SK-N-SH (cell line): ENCODE data around the gene MYCBPAP. TPM values are rescaled to one million over a fixed set of nuclear protein-coding genes. Genes with fewer than 3 reads are reported as not detected.

ENCODE experiments used
- CTCF ChIA-PET: fragments of 300-600, 350-600 bp; formaldehyde crosslinking; extraction: SDS; loops from one replicate; lab custom pipeline; 2021; lab: Yijun Ruan, JAX
- POLR2A ChIA-PET: fragments of 350-600 bp; sonication (Branson Sonifier 250); formaldehyde crosslinking; extraction: SDS; loops from one replicate; lab custom pipeline; 2020; ENCODE audit warnings: antibody characterized with exemption, inconsistent platforms; lab: Yijun Ruan, JAX
- DNase-seq: peaks from one replicate; pipeline ENCODE4 v3.0.0; 2012
- H2AFZ ChIP-seq: fragments of 200-600 bp; sonication (generic); 2 replicates; pipeline ENCODE4 v1.8.1; 2016; ENCODE audit warnings: antibody characterized with exemption, mild to moderate bottlenecking, low read depth
- H3F3A ChIP-seq: fragments of 200-600 bp; sonication (generic); replicated peaks from 2 replicates; pipeline ENCODE3; 2016; ENCODE audit warnings: antibody characterized with exemption, mild to moderate bottlenecking; ENCODE audit not compliant: insufficient read depth
- H3K27ac ChIP-seq, 2 experiments: fragments of 200-500 bp in 1 of 2; fragments of 200-600 bp in 1 of 2; sonication (Bioruptor generic) in 1 of 2; sonication (generic), shearing (Covaris generic) in 1 of 2; 2 replicates each; pipeline versions ENCODE4 v1.5.1 to v1.6.1; 2014 to 2016; ENCODE audit warnings: low read depth in 2 of 2, inconsistent platforms in 1 of 2, low read length in 1 of 2, mild to moderate bottlenecking in 1 of 2, mixed read lengths in 1 of 2
- H3K27me3 ChIP-seq: fragments of 200-600 bp; sonication (generic), shearing (Covaris generic); 2 replicates; pipeline ENCODE4 v1.6.1; 2016; ENCODE audit warnings: mixed run types; ENCODE audit not compliant: insufficient read depth
- H3K36me3 ChIP-seq, 2 experiments: fragments of 200-500 bp in 1 of 2; fragments of 200-600 bp in 1 of 2; sonication (Bioruptor generic) in 1 of 2; sonication (generic) in 1 of 2; replicated peaks in 1 of 2; 2 replicates each; pipeline versions ENCODE3 to v1.5.1; 2014 to 2016; ENCODE audit warnings: low read length in 1 of 2, mild to moderate bottlenecking in 1 of 2; ENCODE audit not compliant: insufficient read depth in 2 of 2, control insufficient read depth in 1 of 2
- H3K4me1 ChIP-seq, 2 experiments: fragments of 200-500 bp in 1 of 2; fragments of 200-600 bp in 1 of 2; sonication (Bioruptor generic) in 1 of 2; sonication (generic), shearing (Covaris generic) in 1 of 2; 2 replicates each; pipeline versions ENCODE4 v1.5.1 to v1.6.1; 2014 to 2016; ENCODE audit warnings: low read depth in 1 of 2, low read length in 1 of 2, mixed run types in 1 of 2; ENCODE audit not compliant: insufficient read depth in 2 of 2, control insufficient read depth in 1 of 2
- H3K4me2 ChIP-seq: fragments of 200-600 bp; sonication (generic), shearing (Covaris generic); 2 replicates; pipeline ENCODE4 v1.6.1; 2017; ENCODE audit warnings: mixed run types
- H3K4me3 ChIP-seq, 2 experiments: fragments of 200-500 bp in 1 of 2; fragments of 200-600 bp in 1 of 2; sonication (Bioruptor generic) in 1 of 2; sonication (generic), shearing (Covaris generic) in 1 of 2; 2 replicates each; pipeline versions ENCODE4 v1.5.1 to v1.8.1; 2014 to 2016; ENCODE audit warnings: low read depth in 2 of 2, inconsistent platforms in 1 of 2, low read length in 1 of 2, mild to moderate bottlenecking in 1 of 2, mixed read lengths in 1 of 2, moderate library complexity in 1 of 2
- H3K79me2 ChIP-seq: fragments of 200-600 bp; sonication (generic); 2 replicates; pipeline ENCODE4 v1.8.1; 2017; ENCODE audit warnings: mild to moderate bottlenecking; ENCODE audit not compliant: insufficient read depth
- H3K9ac ChIP-seq: fragments of 200-600 bp; sonication (generic); 2 replicates; pipeline ENCODE4 v1.6.1; 2017; ENCODE audit warnings: mixed run types
- H3K9me2 ChIP-seq: fragments of 200-600 bp; sonication (generic); 2 replicates; pipeline ENCODE4 v1.6.1; 2017; ENCODE audit warnings: mixed run types
- H3K9me3 ChIP-seq: fragments of 200-600 bp; sonication (generic); 2 replicates; pipeline ENCODE4 v1.6.1; 2017; ENCODE audit warnings: mixed run types, mild to moderate bottlenecking, moderate library complexity
- H4K20me1 ChIP-seq: fragments of 200-600 bp; sonication (generic); 2 replicates; pipeline ENCODE4 v1.6.1; 2017; ENCODE audit warnings: mild to moderate bottlenecking, mixed run types; ENCODE audit not compliant: insufficient read depth
- FOSL2 ChIP-seq: IDR thresholded peaks from 2 replicates; pipeline ENCODE4 v1.4.0; 2012; ENCODE audit warnings: low read depth, mild to moderate bottlenecking, moderate library complexity, borderline replicate concordance
- FOXJ3 ChIP-seq: sonication (generic); formaldehyde crosslinking; IDR thresholded peaks from 2 replicates; pipeline ENCODE4 v1.5.1; 2020; ENCODE audit warnings: mild to moderate bottlenecking, missing genetic modification reagents
- MEF2A ChIP-seq: IDR thresholded peaks from 2 replicates; pipeline ENCODE4 v1.4.0; 2012; ENCODE audit warnings: low read depth, borderline replicate concordance
- RAD21 ChIP-seq: IDR thresholded peaks from 2 replicates; pipeline ENCODE4 v1.6.1; 2012; ENCODE audit warnings: mild to moderate bottlenecking, low read length
- RCOR1 ChIP-seq: fragments of 150-350 bp; IDR thresholded peaks from 2 replicates; pipeline ENCODE4 v1.6.1; 2017; ENCODE audit warnings: antibody characterized with exemption, low read length
- RFX5 ChIP-seq: IDR thresholded peaks from 2 replicates; pipeline ENCODE4 v1.6.1; 2012; ENCODE audit warnings: mild to moderate bottlenecking, improper control_type of control experiment, low read length
- SMC3 ChIP-seq: IDR thresholded peaks from 2 replicates; pipeline ENCODE4 v1.6.1; 2012; ENCODE audit warnings: low read depth, low read length, improper control_type of control experiment
- TAF1 ChIP-seq: IDR thresholded peaks from 2 replicates; pipeline ENCODE4 v1.6.1; 2012; ENCODE audit warnings: low read depth, mild to moderate bottlenecking, low read length, moderate library complexity, borderline replicate concordance
- WGBS: methylation state at CpG from one replicate; pipeline ENCODE4 v1.1.6; 2017; ENCODE audit warnings: low lambda C conversion rate; 5-methylcytosine and 5-hydroxymethylcytosine counted together
- polyA plus RNA-seq, 3 experiments: library from polyadenylated mRNA; depleted of rRNA; stranded (reverse); fragments of >200 nt; gene quantifications; 2 replicates each; pipeline ENCODE4 v1.2.3, GENCODE V29; 2012
- TF ChIP-seq, protein P1 (sequence below): fragments of 150-350 bp; IDR thresholded peaks from 2 replicates; pipeline ENCODE4 v1.6.1; 2017; ENCODE audit warnings: antibody characterized with exemption, low read length, low read depth, borderline replicate concordance
- TF ChIP-seq, protein P2 (sequence below): fragments of 150-350 bp; IDR thresholded peaks from 2 replicates; pipeline ENCODE4 v1.6.1; 2016; ENCODE audit warnings: mild to moderate bottlenecking, low read depth, low read length

The MYCBPAP gene
- polyA plus RNA-seq, 1 of the 3 experiments (the other 2 are of a cell fraction) = 2.4 TPM

DNA sequence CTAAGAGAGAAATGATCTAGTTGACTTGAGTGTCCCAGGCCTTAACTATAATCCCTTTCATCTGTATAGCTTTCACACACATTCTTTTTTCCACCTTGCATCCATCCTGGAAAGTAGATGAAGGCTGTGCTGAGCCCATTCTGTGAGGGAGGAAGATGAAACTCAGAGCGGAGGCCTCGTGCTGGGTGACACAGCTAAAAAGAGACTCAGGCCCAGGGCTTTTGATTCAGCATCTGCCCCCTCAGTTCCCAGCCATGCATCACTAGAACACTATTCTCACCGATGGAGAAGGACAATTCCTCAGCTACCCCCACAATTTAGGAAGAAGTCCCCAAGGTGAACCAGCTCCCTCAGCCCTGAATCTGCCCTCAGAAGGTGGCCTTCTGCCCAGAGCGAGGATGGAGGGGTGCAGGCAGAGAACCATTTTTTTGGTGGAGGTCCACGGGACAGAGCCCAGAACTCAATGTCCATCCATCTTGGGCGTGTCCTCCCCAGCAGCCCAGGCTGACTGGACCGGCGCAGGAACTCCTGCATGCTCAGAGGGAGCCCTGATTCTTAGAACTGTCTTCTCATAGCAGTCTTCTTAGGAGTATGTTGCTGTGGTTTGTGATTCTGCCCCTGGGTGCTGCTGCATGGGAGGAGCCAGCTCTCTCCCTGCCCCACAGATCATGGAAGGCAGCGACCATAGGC is 5.8 kb upstream of the MYCBPAP start:
- no peak overlapping the region for H3K9ac ChIP-seq
- peaks cover 10% of the 10 kb centered on the region for H3F3A ChIP-seq
- no peak for DNase-seq
- H2AFZ ChIP-seq = no peak overlapping the region
- POLR2A ChIA-PET = no interaction called here
- H4K20me1 ChIP-seq = no peaks in the 10 kb centered on the region
- H3K4me3 ChIP-seq = no peak overlapping the region
- CTCF ChIA-PET = interaction anchor here (0.8 to 13.3 kb wide), 19 partner anchors 9 to 333 kb away, joined by 3 to 183 read pairs (median 8); partner anchors contain the start of gene RSAD1
- H3K27me3 ChIP-seq = no peaks in the 10 kb centered on the region
- 82% methylated on average over 9 of the region's 9 CpGs for WGBS
- no peaks in the 10 kb centered on the region for H3K4me1 ChIP-seq
- no peaks in the 10 kb centered on the region for H3K79me2 ChIP-seq
- no peaks in the 10 kb centered on the region for H3K36me3 ChIP-seq
- H3K9me2 ChIP-seq = no peaks in the 10 kb centered on the region
- TF ChIP-seq RFX5 = no peak
- TF ChIP-seq, protein P1, sequence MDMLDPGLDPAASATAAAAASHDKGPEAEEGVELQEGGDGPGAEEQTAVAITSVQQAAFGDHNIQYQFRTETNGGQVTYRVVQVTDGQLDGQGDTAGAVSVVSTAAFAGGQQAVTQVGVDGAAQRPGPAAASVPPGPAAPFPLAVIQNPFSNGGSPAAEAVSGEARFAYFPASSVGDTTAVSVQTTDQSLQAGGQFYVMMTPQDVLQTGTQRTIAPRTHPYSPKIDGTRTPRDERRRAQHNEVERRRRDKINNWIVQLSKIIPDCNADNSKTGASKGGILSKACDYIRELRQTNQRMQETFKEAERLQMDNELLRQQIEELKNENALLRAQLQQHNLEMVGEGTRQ = no peak
- TF ChIP-seq, all 33 proteins: peak for 0
- Histone ChIP-seq H3K9me3 (no peaks in the 10 kb centered on the region), H3K27ac (no peak overlapping the region), H3K4me2 (no peak overlapping the region)

DNA sequence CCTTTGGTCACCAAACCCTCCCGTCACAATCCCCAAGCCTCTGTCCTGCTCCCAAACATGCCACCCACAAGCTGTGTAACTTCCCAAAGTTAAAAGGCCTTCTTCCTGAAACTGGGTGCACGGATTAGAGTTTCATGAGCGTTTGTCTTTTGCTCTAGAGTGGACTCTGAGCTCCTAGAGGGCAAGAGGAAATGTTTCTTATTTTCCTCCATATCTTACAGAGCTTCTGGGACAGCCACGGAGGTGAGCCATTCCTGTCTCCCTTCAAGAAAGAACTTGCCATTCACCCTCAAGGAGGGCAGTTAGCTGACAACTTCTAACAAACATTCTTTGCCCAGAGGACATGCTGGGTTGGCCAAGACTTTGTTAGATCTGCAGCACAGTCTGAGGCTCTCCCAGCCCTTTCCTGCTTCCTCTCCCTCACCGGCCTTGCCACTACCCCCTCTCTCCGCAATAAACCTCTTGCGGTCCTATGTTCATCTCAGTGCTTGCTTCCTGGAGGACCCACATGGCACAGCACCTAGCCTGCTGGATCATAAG is 2.6 kb upstream of the MYCBPAP start:
- peaks cover 0 to 14% of the 10 kb centered on the region in 2 experiments; a peak in 1 of 4 replicates for H3K4me1 ChIP-seq
- no peak overlapping the region for H3K27ac ChIP-seq
- H3K9me2 ChIP-seq = no peaks in the 10 kb centered on the region
- H3K27me3 ChIP-seq = no peaks in the 10 kb centered on the region
- ChIA-PET POLR2A (interaction anchor here (0.6 kb wide), 1 partner anchor 10 kb away, joined by 3 read pairs; no protein-coding TSS in a partner anchor), CTCF (interaction anchor here (0.7 to 13.3 kb wide), 8 partner anchors 10 to 306 kb away, joined by 3 to 183 read pairs (median 6); partner anchors contain the start of gene RSAD1)
- no peaks in the 10 kb centered on the region for H3K79me2 ChIP-seq
- H3K4me3 ChIP-seq = no peak overlapping the region
- WGBS = 73% methylated on average over 7 of the region's 7 CpGs
- H3K4me2 ChIP-seq = no peak overlapping the region
- H4K20me1 ChIP-seq = no peaks in the 10 kb centered on the region
- no peak for DNase-seq
- no peaks in the 10 kb centered on the region for H3K36me3 ChIP-seq
- no peaks in the 10 kb centered on the region for H3K9me3 ChIP-seq
- no peak for TF ChIP-seq FOSL2
- no peak overlapping the region for H2AFZ ChIP-seq
- H3F3A ChIP-seq = no peaks in the 10 kb centered on the region
- no peak overlapping the region for H3K9ac ChIP-seq

DNA sequence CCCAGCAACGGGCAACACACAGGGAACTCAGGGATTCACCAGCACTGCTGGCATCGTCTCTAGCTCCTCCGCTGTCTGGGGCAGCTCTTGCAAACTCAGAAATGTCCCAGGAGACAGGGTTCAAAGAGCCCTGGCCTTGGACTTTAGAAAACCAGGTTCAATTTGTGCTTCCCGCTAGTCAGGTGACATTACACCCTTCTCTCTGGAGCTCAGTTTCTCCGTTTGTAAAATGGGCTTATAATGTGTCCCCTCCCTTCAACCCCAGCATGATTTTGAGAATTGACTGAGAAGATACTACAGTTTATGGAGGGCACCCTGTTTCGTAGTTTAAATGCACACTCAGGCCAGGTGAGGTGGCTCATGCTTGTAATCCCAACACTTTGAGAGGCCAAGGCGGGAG is 1.9 kb upstream of the MYCBPAP start:
- no peak for TF ChIP-seq FOXJ3 (CRISPR knock-in tag)
- no peak for TF ChIP-seq TAF1
- no peak for TF ChIP-seq SMC3
- TF ChIP-seq, protein P2, sequence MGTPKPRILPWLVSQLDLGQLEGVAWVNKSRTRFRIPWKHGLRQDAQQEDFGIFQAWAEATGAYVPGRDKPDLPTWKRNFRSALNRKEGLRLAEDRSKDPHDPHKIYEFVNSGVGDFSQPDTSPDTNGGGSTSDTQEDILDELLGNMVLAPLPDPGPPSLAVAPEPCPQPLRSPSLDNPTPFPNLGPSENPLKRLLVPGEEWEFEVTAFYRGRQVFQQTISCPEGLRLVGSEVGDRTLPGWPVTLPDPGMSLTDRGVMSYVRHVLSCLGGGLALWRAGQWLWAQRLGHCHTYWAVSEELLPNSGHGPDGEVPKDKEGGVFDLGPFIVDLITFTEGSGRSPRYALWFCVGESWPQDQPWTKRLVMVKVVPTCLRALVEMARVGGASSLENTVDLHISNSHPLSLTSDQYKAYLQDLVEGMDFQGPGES = no peak
- TF ChIP-seq RAD21 = no peak
- no peak for TF ChIP-seq MEF2A
- no peak for TF ChIP-seq RCOR1
- Histone ChIP-seq H2AFZ (no peak overlapping the region), H3F3A (no peaks in the 10 kb centered on the region), H3K36me3 (no peaks in the 10 kb centered on the region), H3K27me3 (no peaks in the 10 kb centered on the region), H3K27ac (no peak overlapping the region), H4K20me1 (no peaks in the 10 kb centered on the region), H3K4me3 (no peak overlapping the region), H3K9ac (no peak overlapping the region), H3K79me2 (no peaks in the 10 kb centered on the region), H3K4me2 (no peak overlapping the region), H3K9me2 (no peaks in the 10 kb centered on the region), H3K9me3 (no peaks in the 10 kb centered on the region), H3K4me1 (peaks cover 0 to 14% of the 10 kb centered on the region in 2 experiments; a peak in 1 of 4 replicates)
- DNase-seq = no peak
- POLR2A ChIA-PET = no interaction called here
- WGBS = 77% methylated on average over 7 of the region's 7 CpGs
- CTCF ChIA-PET = interaction anchor here (0.9 to 13.3 kb wide), 8 partner anchors 8 to 306 kb away, joined by 3 to 183 read pairs (median 4); partner anchors contain the start of genes EPN3, LRRC59 and RSAD1
